ENCODE measurements around the gene ITGB4.

The ITGB4 gene

DNA sequence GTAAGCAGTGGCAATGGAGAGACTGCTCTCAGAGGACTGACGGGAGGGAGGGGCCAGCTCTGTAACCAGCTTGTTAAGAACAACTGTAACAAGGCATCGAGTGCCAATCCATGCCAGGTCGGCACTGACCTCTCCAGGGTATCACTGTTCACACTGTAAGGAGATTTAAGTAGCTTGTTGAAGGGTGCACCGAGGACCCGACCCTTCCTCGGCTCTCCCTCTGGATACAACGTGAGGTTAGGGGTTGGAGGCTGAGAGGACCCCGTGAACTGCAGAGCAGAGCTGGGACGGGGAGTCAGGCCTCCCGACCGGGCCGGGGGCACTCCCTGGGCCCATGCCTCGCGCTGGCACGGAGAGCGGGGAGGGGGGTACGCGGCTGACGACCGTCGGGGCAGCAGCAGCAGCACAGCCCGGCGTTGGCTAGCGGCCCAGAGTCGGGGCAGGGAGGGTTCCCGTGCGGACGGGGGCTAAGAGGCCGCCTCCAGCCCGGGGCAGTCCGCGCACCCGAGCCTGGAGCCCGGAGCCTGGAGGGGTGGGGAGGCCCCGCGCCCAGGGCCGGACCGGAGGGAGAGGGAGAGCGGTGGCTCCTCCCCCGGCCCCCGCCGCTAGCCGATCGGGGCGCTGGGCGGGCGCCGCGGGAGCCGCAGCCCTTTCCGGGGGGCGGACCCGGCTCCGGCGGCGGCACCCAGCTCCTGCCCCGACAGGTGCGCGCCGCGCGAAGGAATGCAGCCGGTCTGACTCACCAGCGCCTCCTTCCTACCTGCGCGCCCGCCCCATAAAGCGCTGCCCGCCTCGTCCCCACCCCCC, at the start of gene ITGB4:
Gene ITGB4, plus strand, starts transcription at position 804 of the 807 bp plus-strand sequence. CDS start 3,245 bp downstream, outside the sequence.
- peak; percentile 21 to 36 for DNase-seq (ENCODE audit: low read depth in 2 of 2)

DNA sequence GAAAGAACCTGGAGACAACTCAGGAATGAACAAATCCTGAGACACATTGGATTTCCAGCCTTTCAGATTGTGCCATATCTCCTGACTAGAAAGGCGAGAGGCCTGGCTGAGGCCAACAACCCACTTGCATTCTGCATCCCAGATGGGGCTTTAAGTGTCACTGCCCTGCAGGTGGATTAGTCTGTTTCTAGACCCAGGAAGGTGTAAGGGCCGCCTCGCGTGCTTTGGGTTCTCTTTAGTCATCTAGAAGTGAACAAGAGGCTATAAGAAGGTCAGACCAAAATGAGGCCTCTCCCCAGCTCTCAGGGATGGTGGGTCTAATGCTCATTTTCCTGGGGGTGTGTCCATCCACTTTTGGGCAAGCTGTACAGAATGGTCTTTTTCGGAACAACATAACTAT, 49.2 kb upstream of the ITGB4 start:
- DNase-seq (ENCODE audit: low read depth in 2 of 2): no peak

DNA sequence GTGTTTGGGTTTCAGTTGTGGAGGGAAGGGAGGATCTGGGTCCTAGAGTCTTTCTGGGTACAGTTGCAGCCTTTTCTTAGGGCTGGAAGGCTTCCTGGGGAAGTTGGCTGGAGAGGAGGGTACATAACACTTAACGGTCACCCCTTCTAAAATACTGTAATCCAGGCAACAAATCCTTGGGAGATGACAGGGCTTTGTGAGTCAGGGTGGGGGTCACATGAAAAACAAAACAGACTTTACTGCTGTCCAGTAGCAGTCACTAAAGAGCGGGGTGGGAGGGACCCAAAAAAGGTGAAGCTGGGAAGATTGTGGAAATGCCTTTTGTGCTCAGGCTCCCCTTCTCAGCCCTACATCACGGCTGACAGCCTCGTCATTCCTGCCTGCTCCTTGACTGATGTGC, 47.8 kb upstream of the ITGB4 start:
- DNase-seq (ENCODE audit: low read depth in 2 of 2): no peak

GRCh38 chr17:75676461-75676860, 44.8 kb upstream of the ITGB4 start:
- no peak for DNase-seq (ENCODE audit: low read depth in 2 of 2)

DNA sequence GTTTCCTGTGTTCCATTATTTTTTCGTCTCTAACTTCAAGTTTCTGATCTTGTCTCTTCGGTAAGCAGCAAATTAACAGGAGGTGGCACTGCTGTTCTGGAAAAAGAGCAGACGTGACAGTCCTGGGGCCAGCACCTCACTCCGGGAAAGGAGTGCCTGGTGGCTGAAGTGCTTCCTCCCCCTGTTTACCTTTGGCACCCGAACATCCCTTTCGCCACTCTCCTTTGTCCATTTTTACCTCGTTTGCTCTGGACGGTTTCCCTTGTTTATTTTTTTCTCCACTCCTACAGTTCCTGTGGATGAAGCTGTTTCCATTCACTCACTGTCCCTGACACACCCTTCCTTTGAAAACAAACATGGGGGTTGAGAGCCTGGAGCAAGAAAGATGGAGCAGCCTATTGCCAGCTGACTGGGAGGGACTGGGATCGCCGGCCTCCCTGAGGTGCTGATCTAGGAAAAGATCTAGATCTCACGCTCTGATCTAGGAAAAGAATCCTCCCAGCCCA, 41.5 kb upstream of the ITGB4 start:
- no peak for DNase-seq (ENCODE audit: low read depth in 2 of 2)

GRCh38 chr17:75680431-75680830, 40.8 kb upstream of the ITGB4 start:
- no peak for DNase-seq (ENCODE audit: low read depth in 2 of 2)

GRCh38 chr17:75681289-75681688, 40.0 kb upstream of the ITGB4 start:
- no peak for DNase-seq (ENCODE audit: low read depth in 2 of 2)

GRCh38 chr17:75683583-75683982, 37.7 kb upstream of the ITGB4 start:
- no peak for DNase-seq (ENCODE audit: low read depth in 2 of 2)

DNA sequence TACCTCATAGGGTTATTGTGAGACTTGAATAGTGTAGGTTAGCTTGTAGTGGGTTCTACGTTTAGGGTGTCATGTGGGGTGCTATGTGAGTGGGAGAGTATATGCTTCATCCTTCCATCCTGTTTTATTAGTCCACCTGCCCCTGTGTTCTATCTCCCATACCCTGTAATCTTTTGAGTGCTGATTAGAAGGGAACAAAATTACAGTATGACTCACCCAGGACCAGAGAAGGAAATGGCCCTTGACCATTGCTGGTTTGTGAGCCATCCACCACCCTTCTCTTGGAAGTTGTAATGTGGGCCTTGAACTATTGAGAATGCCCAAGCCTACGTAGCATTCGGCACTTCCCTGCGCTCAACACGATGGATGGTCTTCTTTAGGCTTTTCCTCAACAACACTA, 37.0 kb upstream of the ITGB4 start:
- no peak for DNase-seq (ENCODE audit: low read depth in 2 of 2)

DNA sequence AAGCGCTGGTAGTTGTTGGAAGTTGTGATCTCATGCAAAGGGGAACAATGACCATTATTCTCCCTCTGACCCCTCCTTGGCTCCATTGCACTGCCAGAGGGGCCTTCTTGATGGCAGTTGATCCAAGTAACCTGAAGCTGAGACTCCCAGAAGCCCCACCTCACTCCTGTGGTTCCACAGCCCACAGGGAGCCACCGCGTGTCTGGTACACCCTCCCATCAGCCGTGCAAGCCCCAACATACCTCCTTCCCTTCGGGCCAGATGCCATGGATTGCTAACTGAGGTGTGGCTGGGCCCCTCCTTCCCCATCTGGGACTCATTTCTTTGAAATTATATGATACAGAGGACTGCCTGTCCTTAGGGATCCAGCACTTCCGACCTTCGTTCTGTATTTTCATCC, 36.3 kb upstream of the ITGB4 start:
- no peak for DNase-seq (ENCODE audit: low read depth in 2 of 2)

DNA sequence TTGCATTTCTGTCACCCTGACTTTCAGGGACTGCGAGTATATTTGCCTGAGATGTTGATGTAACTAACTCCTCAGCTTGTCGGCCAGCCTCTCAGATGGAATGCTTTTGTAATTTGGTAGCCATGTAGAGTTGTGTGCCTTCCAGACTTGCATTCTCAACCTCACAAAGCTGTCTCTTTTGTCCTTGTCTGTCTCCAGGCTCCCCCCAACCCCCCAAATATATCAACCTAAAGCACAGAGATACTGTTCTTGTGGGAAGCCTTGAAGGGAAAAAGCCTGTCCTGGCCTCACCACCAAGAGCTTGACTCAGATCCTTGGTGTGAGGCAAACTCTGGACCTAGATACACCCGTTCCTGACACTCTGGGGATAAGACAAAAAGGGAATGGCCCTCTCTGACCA, 35.8 kb upstream of the ITGB4 start:
- no peak for DNase-seq (ENCODE audit: low read depth in 2 of 2)

DNA sequence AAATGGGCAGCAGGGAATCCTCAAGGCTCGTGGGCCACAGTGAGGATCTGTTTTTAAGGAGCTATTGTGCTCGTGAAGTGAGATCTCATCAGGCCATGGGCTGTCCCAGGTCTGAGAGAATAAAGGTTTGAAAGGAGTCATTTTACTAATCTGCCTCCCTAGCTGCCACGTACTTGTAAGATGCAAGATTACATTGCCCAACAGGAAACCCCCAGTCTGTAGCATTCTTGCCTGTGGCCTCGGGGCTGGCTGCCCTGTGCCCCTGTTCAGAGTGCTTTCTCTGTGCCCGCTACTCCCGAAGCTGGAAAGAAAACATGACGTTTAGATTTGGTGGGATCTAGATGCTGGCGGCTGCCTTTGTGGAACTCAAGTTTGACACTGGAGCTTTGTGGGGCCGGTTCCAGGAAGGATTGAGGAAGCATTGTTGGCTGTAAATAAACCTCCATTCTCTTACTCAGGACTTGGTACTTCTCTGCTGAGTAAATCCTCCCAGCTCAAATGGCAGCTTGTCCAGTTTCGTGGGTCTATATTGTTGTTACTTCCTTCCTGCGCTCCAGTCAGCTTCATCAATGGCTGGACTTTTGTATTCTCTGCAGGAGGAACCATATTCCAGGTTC, 32.9 kb upstream of the ITGB4 start:
- DNase-seq (ENCODE audit: low read depth in 2 of 2): no peak

DNA sequence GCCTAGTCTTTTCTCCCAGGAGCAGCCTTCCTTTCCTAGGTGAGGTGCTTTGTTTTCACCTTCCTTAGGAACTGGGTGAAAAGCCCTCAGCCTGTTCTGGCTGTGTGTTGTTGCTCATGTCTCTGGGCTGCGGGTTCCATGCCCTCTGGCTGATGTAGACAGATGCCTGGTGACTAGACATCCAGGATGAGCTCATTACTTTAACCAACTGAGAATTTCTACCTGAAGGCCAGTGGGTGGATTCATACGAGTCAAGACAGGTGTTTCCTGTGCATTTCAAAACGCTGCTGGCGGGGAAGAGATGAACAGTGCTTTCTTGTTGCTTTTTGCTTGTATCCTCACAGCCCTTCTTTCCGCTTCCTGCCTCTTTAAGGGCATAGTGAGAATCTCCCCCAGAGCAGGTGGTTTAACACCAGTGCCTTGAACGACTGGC, 31.8 kb upstream of the ITGB4 start:
- DNase-seq (ENCODE audit: low read depth in 2 of 2): peak in 1 of 2 donors; percentile 7

DNA sequence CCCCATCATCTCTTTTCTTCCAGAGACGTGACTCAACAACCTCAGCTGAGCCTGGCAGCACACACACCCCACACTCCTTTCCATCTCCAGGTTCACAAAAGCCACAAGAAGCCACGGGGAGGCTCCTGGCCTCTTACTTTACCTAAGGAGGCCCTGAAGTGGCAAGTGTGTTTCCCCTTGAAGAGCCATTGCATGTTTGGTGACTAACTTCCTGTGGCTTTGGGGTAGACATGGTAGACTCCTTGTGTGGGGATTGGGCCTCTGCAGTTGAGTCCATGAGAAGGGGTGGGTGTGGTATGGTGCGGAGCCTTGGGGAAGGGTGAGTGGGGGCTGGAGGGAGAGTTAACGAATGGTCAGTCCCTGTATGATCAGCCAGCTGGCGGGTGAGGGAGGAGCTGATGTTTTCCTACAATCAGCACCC, 29.9 kb upstream of the ITGB4 start:
- DNase-seq (ENCODE audit: low read depth in 2 of 2): peak; percentile 20 to 37

GRCh38 chr17:75691801-75692626, 29.2 kb upstream of the ITGB4 start:
- DNase-seq (ENCODE audit: low read depth in 2 of 2): no peak

GRCh38 chr17:75692976-75693375, 28.3 kb upstream of the ITGB4 start:
- DNase-seq (ENCODE audit: low read depth in 2 of 2): no peak

DNA sequence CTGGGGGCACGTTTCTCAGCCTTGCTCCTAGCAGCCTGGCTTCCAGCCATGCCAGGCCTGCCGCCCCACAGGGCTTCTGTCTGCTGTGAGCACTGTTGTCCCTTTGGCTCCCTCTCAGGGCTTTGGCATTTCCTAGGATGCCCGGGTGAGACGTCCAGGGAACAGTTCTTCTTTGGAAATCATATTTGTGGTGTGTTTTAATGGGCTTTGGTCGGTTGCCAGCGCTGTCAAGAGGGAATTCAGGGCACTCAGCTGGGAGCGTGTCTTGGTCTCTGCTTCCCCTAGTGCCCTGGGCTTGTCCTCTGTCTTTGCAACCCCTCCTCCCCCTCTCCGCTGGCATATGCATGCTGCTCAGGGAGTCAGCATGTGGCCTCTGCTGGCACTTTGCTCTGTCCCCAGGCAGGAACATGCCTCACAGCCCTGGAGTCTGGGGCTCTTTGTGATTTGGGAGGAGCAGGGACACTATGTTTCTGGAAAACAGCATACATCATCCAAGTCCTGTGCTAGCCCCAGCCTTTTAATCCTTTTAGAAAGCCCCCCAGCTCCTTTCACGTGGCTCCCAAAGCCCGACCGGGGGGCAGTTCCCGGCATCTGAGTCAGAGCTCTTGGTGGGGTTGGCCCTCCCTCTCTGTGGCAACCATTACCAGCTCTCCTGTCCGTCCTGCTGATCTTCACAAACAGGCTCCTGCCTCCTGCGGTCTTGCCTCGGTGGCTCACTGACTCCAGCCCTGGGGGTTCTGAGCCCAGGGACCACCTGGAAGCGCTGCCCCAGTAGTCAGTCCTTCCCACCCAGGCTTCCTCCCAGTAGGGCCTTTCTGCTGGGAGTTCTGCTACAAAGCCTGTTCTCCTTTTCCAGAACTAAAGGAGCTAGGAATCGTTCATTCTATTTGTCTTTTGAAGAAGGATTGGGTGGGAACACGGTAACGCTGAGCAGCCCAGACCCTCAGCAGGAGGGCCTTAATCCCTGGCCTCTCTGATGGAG, 27.5 kb upstream of the ITGB4 start:
- DNase-seq (ENCODE audit: low read depth in 2 of 2): no peak

DNA sequence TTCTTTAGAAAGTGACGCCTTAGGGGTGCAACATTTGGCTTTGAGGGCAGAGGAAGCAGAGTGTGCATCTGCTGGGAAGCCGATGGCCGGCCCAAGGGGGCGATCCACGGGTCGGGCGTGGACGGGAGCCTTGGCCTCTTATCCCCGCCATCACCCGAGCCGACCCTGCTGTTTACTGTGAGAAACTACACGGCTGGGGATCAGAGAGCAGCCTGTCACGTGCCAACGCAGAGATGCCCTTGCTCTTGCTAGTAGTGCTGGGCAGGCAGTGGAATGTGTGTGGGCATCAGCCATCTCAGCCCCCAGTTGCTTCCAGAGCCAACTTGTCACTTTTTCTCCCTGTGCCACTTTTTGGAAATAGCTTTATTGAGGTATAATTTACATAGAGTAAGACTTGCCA, 26.7 kb upstream of the ITGB4 start:
- DNase-seq (ENCODE audit: low read depth in 2 of 2): no peak

DNA sequence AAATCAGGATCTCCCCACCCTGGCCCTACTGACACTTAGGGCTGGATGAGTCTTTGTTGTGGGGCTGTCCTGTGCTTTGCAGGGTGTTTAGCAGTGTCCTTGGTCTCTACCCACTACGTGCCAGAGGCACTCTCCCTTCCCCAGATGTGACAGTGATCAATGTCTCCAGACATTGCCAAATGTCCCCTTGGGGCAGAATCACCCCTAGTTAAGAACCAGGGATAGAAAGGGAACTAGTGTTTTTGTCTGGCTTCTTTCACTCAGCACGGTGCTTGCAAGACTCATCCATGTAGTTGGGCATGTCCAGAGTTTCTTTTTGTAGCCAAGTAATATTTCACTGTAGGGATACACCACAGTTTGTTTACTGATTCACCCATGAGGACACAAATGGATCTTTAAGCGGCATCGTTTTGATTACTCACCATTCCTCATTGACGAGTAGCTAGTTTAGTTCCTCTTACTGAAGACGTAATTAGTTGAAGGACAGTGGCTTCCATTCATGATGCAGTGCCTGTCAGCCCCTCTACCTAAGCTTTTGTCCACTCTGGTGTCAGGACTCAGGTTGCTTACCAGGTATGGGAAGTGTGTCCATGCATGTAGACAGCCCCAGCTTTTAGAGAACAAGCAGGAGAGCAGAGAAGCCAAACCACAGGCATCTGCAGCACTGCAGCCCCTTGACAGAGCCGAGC, 26.0 kb upstream of the ITGB4 start:
- no peak for DNase-seq (ENCODE audit: low read depth in 2 of 2)

GRCh38 chr17:75695830-75696271, 25.4 kb upstream of the ITGB4 start:
- DNase-seq (ENCODE audit: low read depth in 2 of 2): no peak
